ENCODE data around the gene DTWD2.
"Not testable (repeated sequence)": the region's sequence is repeated elsewhere in the genome, so short reads cannot be mapped to it uniquely, and the experiment has no call there.

Gene DTWD2

DNA sequence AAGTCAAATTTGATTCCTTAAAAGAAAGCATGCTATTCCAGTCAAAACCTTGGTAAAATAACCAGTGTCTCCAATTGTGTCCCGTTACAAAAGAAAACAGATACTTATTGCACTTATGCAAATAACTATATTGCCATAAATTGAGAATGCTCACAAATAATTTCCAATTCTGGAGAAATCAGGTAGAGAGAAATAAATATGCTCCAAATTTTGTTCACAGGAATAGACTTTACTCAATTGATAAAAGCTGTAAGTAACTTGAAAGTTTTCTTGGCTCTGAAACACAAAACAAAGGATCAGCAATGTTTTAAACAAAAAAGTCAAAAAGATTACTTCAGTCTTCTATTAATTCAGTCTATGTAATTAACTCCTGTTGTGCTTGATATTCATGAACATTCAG is 7.8 kb upstream of the DTWD2 start:
- DNase-seq (ENCODE audit: low read depth): no peak

DNA sequence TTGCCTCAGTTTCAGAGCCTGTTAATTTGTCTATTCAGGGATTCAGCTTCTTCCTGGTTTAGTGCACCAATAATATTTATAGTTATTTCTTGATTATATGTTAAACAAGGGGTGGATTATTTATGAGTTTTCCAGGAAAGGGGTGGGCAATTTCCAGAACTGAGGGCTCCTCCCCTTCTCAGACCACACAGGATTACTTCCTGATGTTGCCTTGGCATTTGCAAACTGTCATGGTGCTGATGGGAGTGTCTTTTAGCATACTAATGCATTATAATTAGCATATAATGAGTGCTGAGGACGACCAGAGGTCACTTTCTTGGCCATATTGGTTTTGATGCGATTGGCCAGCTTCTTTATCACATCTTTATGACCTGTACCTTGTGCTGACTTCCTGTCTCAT is 6.2 kb upstream of the DTWD2 start:
- no peak for DNase-seq (ENCODE audit: low read depth)

DNA sequence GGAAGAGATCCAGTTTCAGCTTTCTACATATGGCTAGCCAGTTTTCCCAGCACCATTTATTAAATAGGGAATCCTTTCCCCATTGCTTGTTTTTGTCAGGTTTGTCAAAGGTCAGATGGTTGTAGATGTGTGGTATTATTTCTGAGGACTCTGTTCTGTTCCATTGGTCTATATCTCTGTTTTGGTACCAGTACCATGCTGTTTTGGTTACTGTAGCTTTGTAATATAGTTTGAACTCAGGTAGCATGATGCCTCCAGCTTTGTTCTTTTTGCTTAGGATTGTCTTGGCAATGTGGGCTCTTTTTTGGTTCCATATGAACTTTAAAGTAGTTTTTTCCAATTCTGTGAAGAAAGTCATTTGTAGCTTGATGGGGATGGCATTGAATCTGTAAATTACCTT is 4.8 kb upstream of the DTWD2 start:
- DNase-seq (ENCODE audit: low read depth): not testable (repeated sequence)

DNA sequence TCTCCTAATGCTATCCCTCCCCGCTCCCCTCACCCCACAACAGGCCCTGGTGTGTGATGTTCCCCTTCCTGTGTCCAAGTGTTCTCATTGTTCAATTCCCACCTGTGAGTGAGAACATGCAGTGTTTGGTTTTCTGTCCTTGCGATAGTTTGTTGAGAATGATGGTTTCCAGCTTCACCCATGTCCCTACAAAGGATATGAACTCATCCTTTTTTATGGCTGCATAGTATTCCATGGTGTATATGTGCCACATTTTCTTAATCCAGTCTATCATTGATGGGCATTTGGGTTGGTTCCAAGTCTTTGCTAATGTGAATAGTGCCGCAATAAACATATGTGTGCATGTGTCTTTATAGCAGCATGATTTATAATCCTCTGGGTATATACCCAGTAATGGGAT is 3.7 kb upstream of the DTWD2 start:
- DNase-seq (ENCODE audit: low read depth): not testable (repeated sequence)

DNA sequence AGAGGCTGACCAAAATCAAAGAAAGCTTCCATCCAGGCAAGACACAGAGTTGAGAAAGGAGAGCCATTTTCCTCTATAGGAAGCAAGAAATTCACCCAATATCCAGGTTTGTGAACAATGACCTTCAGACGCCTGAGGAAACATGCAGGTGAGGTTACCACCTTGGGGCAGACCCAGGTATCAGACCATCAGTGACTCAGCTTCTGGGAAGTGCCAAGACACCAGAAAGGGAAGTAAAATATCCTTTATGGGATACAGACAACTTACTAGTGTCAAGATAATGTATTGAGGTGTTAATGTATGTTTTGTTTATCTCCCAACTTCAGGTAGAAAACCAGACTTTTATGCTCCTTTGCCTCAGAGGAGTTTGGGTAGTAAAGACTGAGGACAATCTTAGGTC is 2.2 kb upstream of the DTWD2 start:
- DNase-seq (ENCODE audit: low read depth): no peak

DNA sequence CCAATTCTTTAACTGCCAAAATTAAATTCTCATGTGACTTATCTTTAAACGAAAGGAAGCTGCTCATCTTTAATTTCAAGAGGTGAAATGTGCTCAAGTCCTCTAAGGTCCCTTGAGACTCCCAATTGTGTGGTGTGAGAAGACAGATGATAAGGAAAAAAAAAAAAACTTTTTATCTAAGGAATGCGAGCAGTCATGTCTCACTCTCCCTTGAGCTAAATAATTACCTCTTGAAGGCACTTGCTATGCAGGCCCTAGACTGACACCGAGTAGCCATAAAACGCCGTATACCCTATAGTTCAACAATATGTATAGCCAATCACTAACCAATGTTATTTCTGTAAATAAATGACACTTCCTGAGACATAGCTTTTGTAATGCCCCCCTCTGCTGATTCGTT is 1.5 kb upstream of the DTWD2 start:
- no peak for DNase-seq (ENCODE audit: low read depth)

DNA sequence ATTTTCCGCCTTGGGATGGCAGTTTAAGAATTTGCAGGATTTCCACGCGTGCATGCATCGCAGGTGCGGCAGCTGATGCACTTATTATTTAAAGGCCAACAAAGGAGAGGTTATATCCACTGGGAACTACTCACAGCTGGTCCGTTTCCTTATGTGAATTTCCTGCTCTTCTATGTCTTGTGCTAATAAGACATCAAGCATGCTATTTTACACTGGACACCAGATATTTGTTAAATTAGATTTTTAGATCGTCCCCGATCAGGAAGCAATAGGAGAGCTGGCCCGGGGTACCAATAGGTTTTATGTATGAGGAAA is 476 bp upstream of the DTWD2 start:
- no peak for DNase-seq (ENCODE audit: low read depth)

DNA sequence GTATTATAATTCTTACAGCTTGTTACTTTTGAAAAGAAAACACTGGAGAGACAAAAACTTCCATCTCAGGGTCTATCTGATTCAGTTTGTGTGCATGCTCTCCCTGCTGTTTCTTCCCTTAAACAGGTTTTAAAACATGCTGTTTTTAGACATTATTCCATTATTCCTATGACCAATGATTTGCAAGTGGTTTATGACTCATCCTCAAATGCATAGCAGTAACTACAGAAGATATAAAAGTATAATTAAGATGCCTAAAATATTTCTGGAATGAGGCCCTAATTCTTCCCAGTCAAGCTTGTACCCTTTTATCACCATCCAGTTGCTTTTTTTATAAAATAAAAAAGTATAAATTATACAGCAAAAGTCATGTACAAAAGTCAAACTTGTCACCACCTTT is 3.7 kb downstream of the DTWD2 start:
- DNase-seq (ENCODE audit: low read depth): no peak

DNA sequence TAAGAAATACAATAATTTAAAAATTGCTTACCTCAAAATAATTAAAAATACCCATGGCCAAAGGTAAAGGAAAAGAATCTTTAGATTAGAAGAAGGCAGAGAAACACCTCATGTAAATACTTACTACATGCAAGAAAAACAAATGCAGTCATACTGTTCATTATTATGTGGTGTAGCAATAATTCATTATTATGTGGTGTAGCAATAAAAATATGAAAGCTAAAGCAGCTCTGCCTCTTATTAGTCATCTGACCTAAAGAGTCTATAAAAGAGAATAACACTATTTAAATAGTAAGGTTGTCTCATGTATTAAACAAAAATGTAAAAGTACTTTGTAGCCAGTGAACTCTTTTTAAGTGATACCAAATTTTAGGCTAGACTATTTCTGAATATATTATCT is 6.6 kb downstream of the DTWD2 start:
- DNase-seq (ENCODE audit: low read depth): no peak

DNA sequence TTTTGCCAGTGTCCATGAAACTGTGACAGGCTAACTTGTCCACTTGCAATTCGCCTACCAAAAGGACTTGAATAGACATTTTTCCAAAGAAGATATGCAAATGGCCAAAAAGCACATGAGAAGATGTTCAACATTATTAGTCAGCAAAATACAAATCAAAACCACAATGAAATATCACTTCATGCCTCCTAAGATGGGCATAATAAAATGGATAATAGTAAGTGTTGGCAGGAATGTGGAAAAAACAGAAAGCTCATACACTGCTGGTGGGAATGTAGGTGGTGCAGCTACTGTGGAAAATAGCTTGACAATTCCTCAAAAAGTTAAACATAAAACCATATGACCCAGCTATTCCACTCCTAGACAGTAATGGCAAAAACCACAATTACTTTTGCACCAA is 7.9 kb downstream of the DTWD2 start:
- no peak for DNase-seq (ENCODE audit: low read depth)

DNA sequence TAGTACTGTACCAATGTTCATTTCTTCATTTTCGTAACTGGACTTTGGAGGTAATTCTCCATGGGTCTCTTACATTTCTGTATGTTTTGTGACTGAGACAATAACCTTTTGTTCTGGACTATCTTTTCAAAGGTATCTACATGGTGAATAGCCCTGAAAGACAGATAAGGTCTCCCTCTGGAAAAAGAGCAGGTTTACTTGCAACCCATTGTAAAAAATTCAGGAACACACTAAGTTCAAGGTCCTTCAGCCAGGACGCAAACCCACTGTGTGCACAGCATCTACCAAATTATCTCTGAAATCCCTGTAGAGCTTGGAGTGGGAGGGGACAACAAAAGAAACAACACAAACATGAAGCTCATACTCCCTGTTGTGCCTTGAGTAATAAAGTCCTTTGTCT is 8.3 kb downstream of the DTWD2 start:
- DNase-seq (ENCODE audit: low read depth): no peak

DNA sequence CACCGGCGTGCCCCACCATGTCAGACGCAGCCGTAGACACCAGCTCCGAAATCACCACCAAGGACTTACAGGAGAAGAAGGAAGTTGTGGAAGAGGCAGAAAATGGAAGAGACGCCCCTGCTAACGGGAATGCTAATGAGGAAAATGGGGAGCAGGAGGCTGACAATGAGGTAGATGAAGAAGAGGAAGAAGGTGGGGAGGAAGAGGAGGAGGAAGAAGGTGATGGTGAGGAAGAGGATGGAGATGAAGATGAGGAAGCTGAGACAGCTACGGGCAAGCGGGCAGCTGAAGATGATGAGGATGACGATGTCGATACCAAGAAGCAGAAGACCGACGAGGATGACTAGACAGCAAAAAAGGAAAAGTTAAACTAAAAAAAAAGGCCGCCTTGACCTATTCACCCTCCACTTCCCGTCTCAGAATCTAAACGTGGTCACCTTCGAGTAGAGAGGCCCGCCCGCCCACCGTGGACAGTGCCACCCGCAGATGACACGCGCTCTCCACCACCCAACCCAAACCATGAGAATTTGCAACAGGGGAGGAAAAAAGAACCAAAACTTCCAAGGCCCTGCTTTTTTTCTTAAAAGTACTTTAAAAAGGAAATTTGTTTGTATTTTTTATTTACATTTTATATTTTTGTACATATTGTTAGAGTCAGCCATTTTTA is 14.4 kb downstream of the DTWD2 start:
- DNase-seq (ENCODE audit: low read depth): not testable (repeated sequence)

DNA sequence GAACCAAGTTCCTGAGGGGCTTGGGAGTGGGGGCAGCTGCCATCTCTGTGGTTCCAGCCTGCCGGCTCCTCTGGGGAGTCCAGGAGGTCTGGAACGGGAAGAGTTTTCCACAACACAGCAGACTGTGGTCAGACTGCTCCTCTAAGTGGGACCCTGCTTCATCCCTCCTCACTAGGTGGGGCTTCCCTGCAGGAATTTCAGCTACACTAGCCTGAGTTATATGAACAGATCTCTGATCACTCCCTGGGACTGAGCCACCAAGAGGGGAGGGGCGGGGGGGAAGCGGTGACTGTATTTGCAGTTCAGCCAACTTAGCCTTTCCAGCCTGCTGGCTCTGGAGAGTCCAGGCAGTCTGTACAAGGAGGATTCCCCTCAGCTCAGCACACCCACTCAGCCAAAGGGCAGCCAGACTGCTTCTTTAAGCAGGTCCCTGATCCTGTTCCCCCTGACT is 19.4 kb downstream of the DTWD2 start:
- DNase-seq (ENCODE audit: low read depth): no peak

DNA sequence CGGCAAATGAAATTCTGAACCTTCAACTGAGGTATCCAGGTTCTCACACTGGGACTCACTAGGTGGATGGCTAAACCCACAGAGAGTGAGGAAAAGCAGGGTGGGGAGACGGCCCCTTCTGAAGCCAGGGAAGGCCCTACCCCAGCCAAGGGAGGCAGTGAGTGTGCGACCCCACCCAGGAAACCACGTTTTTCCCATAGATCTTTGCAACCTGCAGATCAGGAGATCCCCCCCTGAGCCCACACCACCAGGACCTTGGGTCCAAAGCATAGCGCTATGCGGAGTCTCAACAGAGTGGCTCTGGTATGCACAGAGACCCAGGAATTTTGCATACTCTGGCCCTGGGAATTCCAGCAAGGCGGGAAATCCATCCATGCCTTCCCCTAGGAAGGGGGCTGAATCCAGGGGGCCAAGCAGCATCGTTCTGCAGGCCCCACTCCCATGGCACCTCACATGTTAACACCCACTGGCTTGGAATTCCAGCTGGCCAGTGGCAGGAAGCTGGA is 19.9 kb downstream of the DTWD2 start:
- DNase-seq (ENCODE audit: low read depth): no peak

DNA sequence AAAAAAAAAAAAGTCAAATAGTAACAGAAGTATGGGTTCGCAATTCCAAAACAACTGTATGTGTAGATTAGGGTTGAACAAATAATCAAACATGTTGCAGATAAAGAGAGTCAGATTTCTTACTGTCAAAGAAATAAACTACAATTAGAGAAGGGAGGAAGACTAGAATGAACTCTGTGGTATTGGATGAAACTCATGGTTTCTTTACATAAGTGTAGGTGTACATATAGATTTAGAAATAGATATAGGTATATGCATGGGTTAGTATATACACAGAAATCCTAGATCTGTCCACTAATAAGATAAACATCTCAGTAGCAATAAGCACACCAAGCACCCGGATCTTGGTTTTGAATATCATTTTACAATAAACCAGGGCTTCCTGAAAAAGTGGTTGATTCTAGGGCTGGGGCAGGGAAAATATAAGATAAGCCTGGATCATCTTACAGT is 21.3 kb downstream of the DTWD2 start:
- DNase-seq (ENCODE audit: low read depth): no peak

DNA sequence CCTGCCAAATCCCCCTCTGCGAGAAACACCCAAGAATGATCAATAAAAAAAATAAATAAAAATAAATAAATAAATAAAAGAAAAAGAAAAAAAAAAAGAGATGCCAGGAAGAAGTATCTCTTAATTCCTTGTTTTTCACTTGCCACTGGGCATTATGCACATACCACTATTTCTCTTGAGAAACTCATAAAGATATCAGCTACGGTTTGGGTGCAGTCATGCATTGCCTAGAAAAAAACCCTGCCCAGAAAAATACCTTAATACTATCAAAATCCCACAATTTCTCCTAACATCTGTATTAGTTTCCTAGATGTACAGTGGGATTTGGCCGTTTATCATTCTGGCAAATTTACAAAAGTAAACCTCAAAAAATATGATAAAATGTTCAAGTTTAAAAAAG is 22.5 kb downstream of the DTWD2 start:
- DNase-seq (ENCODE audit: low read depth): no peak

DNA sequence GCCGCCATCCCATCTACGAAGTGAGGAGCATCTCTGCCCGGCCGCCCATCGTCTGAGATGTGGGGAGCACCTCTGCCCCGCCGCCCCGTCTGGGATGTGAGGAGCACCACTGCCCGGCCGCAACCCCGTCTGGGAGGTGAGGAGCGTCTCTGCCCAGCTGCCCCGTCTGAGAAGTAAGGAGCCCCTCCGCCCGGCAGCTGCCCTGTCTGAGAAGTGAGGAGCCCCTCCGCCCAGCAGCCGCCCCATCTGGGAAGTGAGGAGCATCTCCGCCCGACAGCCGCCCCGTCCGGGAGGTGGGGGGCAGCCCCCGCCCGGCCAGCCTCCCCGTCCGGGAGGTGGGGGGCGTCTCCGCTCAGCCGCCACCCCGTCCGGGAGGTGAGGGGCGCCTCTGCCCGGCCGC is 23.4 kb downstream of the DTWD2 start:
- not testable (repeated sequence) for DNase-seq (ENCODE audit: low read depth)

DNA sequence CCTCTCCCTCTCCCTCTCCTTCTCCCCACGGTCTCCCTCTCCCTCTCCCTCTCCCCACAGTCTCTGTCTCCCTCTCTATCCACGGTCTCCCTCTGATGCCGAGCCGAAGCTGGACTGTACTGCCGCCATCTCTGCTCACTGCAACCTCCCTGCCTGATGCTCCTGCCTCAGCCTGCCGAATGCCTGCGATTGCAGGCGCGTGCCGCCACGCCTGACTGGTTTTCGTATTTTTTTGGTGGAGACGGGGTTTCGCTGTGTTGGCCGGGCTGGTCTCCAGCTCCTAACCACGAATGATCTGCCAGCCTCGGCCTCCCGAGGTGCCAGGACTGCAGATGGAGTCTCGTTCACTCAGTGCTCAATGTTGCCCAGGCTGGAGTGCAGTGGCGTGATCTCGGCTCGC is 24.0 kb downstream of the DTWD2 start:
- not testable (repeated sequence) for DNase-seq (ENCODE audit: low read depth)

DNA sequence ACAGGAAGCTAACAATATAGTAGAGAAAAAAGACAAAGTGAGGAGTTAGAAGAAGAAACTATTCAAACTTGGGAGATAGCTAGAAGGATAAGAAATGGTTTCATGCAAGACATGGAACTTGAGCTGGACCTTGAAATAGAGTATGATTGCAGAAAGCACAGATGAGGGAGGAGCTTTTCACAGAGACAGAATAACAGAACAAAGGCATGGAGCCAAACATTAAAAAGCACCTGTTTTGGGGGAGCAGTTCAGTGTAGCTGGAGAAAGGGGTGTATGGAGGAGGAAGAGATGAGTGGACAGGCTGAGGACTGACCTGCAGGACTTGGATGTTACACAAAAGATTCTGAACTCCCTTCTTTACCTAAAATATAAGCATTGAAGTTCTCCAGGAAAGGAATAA is 25.2 kb downstream of the DTWD2 start:
- no peak for DNase-seq (ENCODE audit: low read depth)

DNA sequence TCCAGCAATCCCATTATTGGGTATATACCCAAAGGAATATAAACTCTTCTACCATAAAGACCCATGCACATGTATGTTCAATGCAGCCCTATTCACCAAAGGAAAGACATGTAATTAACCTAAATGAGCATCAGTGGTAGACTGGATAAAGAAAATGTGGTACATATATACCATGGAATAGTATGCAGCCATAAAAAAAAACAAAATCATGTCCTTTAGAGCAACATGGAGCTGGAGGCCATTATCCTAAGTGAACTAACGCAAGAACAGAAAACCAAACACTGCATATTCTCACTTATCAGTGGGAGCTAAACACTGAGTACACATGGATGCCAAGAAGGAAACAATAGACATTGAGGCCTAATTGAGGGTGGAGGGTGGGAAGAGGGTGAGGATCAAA is 27.8 kb downstream of the DTWD2 start:
- no peak for DNase-seq (ENCODE audit: low read depth)

DNA sequence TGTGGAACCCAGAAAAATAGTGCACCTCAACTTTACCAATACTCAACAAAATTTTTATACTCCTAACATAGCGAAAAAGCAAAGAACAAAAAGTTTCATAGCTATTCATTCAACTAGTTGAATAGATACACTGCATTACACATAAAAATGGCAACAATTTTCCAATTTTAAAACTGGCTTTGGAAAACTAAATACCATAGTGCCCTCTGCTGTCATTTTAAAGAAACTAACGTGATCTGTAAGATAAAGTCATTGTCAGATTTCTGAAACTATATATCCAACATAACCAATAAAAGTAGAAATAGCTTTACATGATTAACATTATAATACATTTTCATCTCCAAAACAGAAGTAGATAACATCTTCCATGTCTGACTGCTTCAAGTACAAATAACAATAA is 31.6 kb downstream of the DTWD2 start:
- DNase-seq (ENCODE audit: low read depth): no peak

DNA sequence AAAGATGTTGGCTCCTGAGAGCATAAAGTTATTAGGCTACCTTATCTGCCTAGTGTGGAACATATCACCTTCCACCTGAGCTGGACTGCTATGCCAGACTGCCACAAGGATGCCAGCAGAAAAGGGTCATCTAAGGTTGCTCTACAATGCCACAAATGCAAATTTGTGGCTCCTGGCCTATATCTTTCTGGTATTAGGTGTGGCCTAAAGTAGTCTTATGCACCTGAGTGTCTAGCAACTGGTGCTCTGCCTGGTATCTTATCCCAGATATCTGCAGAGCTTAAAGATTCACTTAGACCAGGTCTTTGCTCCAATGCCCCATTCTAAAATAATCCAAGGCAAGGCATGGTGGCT is 34.7 kb downstream of the DTWD2 start:
- no peak for DNase-seq (ENCODE audit: low read depth)

DNA sequence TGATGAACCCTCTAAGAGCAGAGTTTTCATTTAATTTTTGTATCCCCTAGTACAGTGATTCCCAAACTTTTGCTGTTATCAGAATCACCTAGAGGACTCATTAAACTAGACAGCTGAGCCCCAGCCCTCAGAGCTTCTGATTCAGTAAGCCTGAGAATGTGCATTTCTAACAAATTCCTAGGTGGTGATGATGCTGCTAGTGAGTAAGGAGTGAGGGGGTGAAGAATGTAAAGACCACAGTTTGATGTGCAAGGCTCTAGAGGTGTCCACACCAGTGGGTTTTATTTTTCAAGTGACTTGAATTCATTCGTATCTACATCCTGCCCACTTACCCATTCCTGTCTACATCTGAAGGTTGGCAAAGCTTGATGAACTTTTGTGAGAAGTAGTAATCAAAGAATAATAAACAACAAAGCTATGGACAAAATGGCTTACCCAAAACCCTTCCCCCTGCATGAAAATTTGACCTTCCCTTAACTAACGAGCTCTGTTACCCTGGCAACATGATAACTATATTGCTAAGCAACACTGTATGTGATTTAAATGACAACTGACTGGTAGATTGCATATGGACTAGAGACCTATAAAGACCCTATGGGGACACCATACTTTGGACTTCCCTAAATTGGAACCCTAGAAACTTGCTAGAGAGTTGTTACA is 35.2 kb downstream of the DTWD2 start:
- no peak for DNase-seq (ENCODE audit: low read depth)

DNA sequence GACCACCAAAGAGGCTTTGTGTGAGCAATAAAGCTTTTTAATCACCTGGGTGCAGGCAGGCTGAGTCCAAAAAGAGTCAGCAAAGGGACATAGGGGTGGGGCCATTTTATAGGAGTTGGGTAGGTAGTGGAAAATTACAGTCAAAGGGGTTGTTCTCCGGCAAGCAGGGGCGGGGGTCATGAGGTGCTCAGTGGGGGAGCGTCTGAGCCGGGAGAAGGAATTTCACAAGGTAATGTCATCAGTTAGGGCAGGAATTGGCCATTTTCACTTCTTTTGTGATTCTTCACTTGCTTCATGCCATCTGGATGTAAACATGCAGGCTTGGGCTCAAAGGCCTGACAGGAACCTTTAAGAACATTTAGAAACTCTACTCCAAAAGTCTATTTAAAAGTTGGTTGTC is 36.0 kb downstream of the DTWD2 start:
- DNase-seq (ENCODE audit: low read depth): not testable (repeated sequence)

Measured in activated T-cell treated with anti-CD3 and anti-CD28 coated beads for 24 hours (primary cell).